Left ventricle myocardium superior (tissue), 1 donor: ENCODE results near the gene C19orf67. TPM values are rescaled to one million over a fixed set of nuclear protein-coding genes. Genes with fewer than 3 reads are reported as not detected.
A peak's percentile ranks its signal among the peaks of the same experiment; 100 is the strongest.
"Not testable (repeated sequence)": the region's sequence is repeated elsewhere in the genome, so short reads cannot be mapped to it uniquely, and the experiment has no call there.

Experiments used
- ATAC-seq: fragments of 200-7000 bp; cut with Tn5 transposase; one replicate; pipeline ENCODE4 v1.9.1; 2020; ENCODE audit warnings: mild to moderate bottlenecking, moderate library complexity
- DNase-seq: peaks from one replicate; pipeline ENCODE4 v3.0.0-alpha.2; 2020
- intact Hi-C: fragments of 100-400 bp; cut with micrococcal nuclease; formaldehyde crosslinking; loops from one replicate; pipeline ENCODE4 v1.11.0; 2022
- total RNA-seq: library from RNA; stranded (reverse); fragmentation: NEBNext Ultra II Directional; extraction: Animal tissue kit (Norgen Biotek cat#: 25700); gene quantifications from one replicate; pipeline ENCODE4 v1.2.1, GENCODE V29; 2021
- donor health status: DM: no; HTN: yes; CAD: no; lungs with severe emphysema.

The C19orf67 gene
- total RNA-seq, 1 donor from 2014 or later, result not detected

- DNase-seq, intact Hi-C loops: not testable (repeated sequence)
- ATAC-seq, result peak; percentile 88
Measured at GRCh38 chr19:14042659-14043608, 42.6 kb downstream of the C19orf67 start.

- DNase-seq, result no peak
- intact Hi-C loops, result no loop called here
- no peak for ATAC-seq
Measured at GRCh38 chr19:14039181-14039580, 46.4 kb downstream of the C19orf67 start.

- no peak for DNase-seq
- intact Hi-C loops, result no loop called here
Measured at GRCh38 chr19:14035706-14036105, 49.9 kb downstream of the C19orf67 start.

GRCh38 chr19:14035159-14035558 lies 50.4 kb downstream of the C19orf67 start:
- DNase-seq, ATAC-seq, intact Hi-C loops: not testable (repeated sequence)

More at GRCh38 chr19:14035706-14036105, 49.9 kb downstream of the C19orf67 start:
- no peak for ATAC-seq

DNA sequence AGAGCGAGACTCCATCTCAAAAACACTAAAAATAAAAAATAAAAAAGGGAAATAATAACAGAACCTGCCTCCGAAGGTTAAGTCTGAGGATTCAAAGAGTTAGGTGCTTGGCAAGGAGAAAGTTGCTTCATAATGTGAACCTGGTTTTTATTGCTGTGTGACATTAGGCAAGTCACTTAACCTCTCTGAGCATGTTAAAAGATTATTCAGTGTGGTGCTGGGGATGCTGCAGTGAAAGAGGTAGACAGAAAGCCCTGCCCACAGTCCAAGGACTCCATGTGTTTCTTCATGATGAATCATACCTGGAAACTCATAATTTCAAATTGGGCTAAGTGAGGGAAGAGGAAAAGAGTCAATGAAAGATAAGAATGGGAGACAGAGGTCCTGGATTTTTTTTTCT lies 51.6 kb downstream of the C19orf67 start:
- ATAC-seq (no peak), DNase-seq (no peak)
- intact Hi-C loops, result no loop called here

GRCh38 chr19:14031719-14032480 lies 53.7 kb downstream of the C19orf67 start, which contains the start of gene IL27RA:
IL27RA (plus strand) TSS chr19:14031762; CDS start chr19:14031873, 111 bp downstream.
- ATAC-seq (peak; percentile 85), DNase-seq (peak; percentile 78)
- intact Hi-C loops, result no loop called here

Other genes starting within 250 kb of the C19orf67 start
- 0.69 TPM for gene NANOS3, start 208.6 kb downstream of the C19orf67 start, total RNA-seq
- 0.72 TPM for gene BRME1, start 179.7 kb downstream of the C19orf67 start, total RNA-seq
- 19.6 TPM for gene CC2D1A, start 179.6 kb downstream of the C19orf67 start, total RNA-seq
- 2.0 TPM for gene PODNL1, start 147.4 kb downstream of the C19orf67 start, total RNA-seq
- 18.2 TPM for gene DCAF15, start 133.3 kb downstream of the C19orf67 start, total RNA-seq
- 15.7 TPM for gene RFX1, start 79.5 kb downstream of the C19orf67 start, total RNA-seq
- gene RLN3, start 57.6 kb downstream of the C19orf67 start, total RNA-seq, result not detected
- 5.4 TPM for gene IL27RA, start 54.0 kb downstream of the C19orf67 start, total RNA-seq
- gene PALM3, start 23.7 kb downstream of the C19orf67 start, total RNA-seq, result not detected
- gene MISP3, start 13.0 kb downstream of the C19orf67 start, total RNA-seq, result 6.8 TPM
- gene SAMD1, start 5.0 kb upstream of the C19orf67 start, total RNA-seq, result 58.0 TPM
- gene PRKACA, start 32.0 kb upstream of the C19orf67 start, total RNA-seq, result 514 TPM
- gene ASF1B, start 50.8 kb upstream of the C19orf67 start, total RNA-seq, result 1.6 TPM
- 24.0 TPM for gene ADGRL1, start 120.4 kb upstream of the C19orf67 start, total RNA-seq